MM.1S (cell line): Measurements from ENCODE around the gene POC1B.

Experiments used
- DNase-seq: peaks from one replicate; pipeline ENCODE4 v3.0.0-alpha.2; 2015
- H2AFZ ChIP-seq: fragments of 300-600 bp; sonication (generic); 2 replicates; pipeline ENCODE4 v1.6.0; 2016; ENCODE audit warnings: antibody characterized with exemption, low read length
- H3F3A ChIP-seq: fragments of 300-600 bp; sonication (generic); 2 replicates; pipeline ENCODE4 v1.6.1; 2016; ENCODE audit warnings: mild to moderate bottlenecking, antibody characterized with exemption, low read length, moderate library complexity, mixed read lengths; ENCODE audit not compliant: insufficient read depth
- H3K27ac ChIP-seq: fragments of 300-600 bp; sonication (generic); 2 replicates; pipeline ENCODE4 v1.5.1; 2016; ENCODE audit warnings: mild to moderate bottlenecking, low read length
- H3K27me3 ChIP-seq: fragments of 300-600 bp; sonication (generic); replicated peaks from 2 replicates; pipeline ENCODE4 v1.6.0; 2016; ENCODE audit warnings: low read length; ENCODE audit not compliant: insufficient read depth
- H3K36me3 ChIP-seq: fragments of 300-600 bp; sonication (generic); replicated peaks from 2 replicates; pipeline ENCODE4 v1.6.1; 2016; ENCODE audit warnings: mild to moderate bottlenecking, low read length, mixed read lengths; ENCODE audit not compliant: insufficient read depth
- H3K4me1 ChIP-seq: fragments of 300-600 bp; sonication (generic); 2 replicates; pipeline ENCODE4 v1.6.1; 2016; ENCODE audit warnings: low read length, mixed read lengths
- H3K4me2 ChIP-seq: fragments of 300-600 bp; sonication (generic); 2 replicates; pipeline ENCODE4 v1.6.0; 2016; ENCODE audit warnings: low read depth, low read length
- H3K4me3 ChIP-seq: fragments of 300-600 bp; sonication (generic); 2 replicates; pipeline ENCODE4 v1.5.1; 2016; ENCODE audit warnings: low read length, mixed read lengths
- H3K79me2 ChIP-seq: fragments of 300-600 bp; sonication (generic); 2 replicates; pipeline ENCODE4 v1.6.1; 2016; ENCODE audit warnings: mixed run types, low read length, mixed read lengths
- H3K9ac ChIP-seq: fragments of 300-600 bp; sonication (generic); 2 replicates; pipeline ENCODE4 v1.6.1; 2016; ENCODE audit warnings: low read length, mixed read lengths
- H3K9me2 ChIP-seq: fragments of 300-600 bp; sonication (generic); replicated peaks from 2 replicates; pipeline ENCODE4 v1.6.1; 2016; ENCODE audit warnings: mild to moderate bottlenecking, low read length, mixed read lengths; ENCODE audit not compliant: insufficient read depth
- H3K9me3 ChIP-seq: fragments of 300-600 bp; sonication (generic); replicated peaks from 2 replicates; pipeline ENCODE4 v1.6.1; 2016; ENCODE audit warnings: mild to moderate bottlenecking, low read length, mixed read lengths; ENCODE audit not compliant: insufficient read depth
- H4K20me1 ChIP-seq: fragments of 300-600 bp; sonication (generic); 2 replicates; pipeline ENCODE4 v1.6.1; 2016; ENCODE audit warnings: mild to moderate bottlenecking, low read length, moderate library complexity, mixed read lengths; ENCODE audit not compliant: insufficient read depth
- CTCF ChIP-seq: fragments of 300-600 bp; sonication (generic); IDR thresholded peaks from 2 replicates; pipeline ENCODE4 v1.5.1; 2016; ENCODE audit warnings: antibody characterized with exemption, low read length, mixed read lengths
- EZH2 ChIP-seq: fragments of 300-600 bp; sonication (generic); optimal IDR thresholded peaks from 2 replicates; pipeline ENCODE3; 2017; ENCODE audit warnings: low read depth, mild to moderate bottlenecking, antibody characterized with exemption, low read length, mixed read lengths
- EZH2phosphoT487 ChIP-seq: fragments of 300-600 bp; sonication (generic); IDR thresholded peaks from 2 replicates; pipeline ENCODE4 v1.6.1; 2018; ENCODE audit warnings: antibody characterized with exemption, low read length

POC1B gene

DNA sequence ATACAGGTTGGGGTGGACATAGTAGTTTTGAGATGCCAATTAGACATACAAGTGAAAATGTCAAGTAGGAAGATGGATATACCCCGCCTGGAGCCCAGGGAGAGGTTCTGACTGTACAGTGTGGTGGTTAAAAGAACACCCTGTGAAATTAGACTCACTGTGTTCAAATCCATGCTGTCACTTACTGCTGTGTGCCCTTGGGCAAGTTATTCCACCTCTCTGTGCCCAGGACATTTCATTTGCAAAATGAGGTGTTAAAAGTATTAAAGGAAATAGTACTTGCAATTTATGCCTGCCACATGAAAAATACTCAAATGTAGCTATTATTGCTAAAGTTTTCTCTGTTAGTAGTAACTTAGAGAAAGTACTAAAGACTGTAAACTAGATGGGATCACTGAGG lies 19.8 kb downstream of the POC1B start:
- no peak overlapping the region for H3K4me3 ChIP-seq
- no peak overlapping the region for H2AFZ ChIP-seq
- H3K9me3 ChIP-seq, result no peaks in the 10 kb centered on the region
- H3K79me2 ChIP-seq, result peaks cover 10% of the 10 kb centered on the region
- no peaks in the 10 kb centered on the region for H3K4me1 ChIP-seq
- H3K27me3 ChIP-seq, result no peaks in the 10 kb centered on the region
- H3K36me3 ChIP-seq, result no peaks in the 10 kb centered on the region
- no peak overlapping the region for H3K4me2 ChIP-seq
- no peak for DNase-seq
- H3K27ac ChIP-seq, result no peak overlapping the region
- TF ChIP-seq EZH2phosphoT487, result no peak
- TF ChIP-seq EZH2, result no peak
- TF ChIP-seq CTCF, result no peak
- H3K9ac ChIP-seq, result no peak overlapping the region
- H3K9me2 ChIP-seq, result no peaks in the 10 kb centered on the region
- no peaks in the 10 kb centered on the region for H3F3A ChIP-seq
- H4K20me1 ChIP-seq, result no peaks in the 10 kb centered on the region

GRCh38 chr12:89504560-89505346 lies 21.1 kb downstream of the POC1B start:
- H2AFZ ChIP-seq, result no peak overlapping the region
- H3K36me3 ChIP-seq, result no peaks in the 10 kb centered on the region
- H3K4me3 ChIP-seq, result no peak overlapping the region
- peaks cover 15% of the 10 kb centered on the region for H3K79me2 ChIP-seq
- H3K27ac ChIP-seq, result no peak overlapping the region
- no peak for TF ChIP-seq EZH2
- TF ChIP-seq EZH2phosphoT487, result no peak
- no peak for TF ChIP-seq CTCF
- H3K4me2 ChIP-seq, result no peak overlapping the region
- H3K4me1 ChIP-seq, result no peaks in the 10 kb centered on the region
- H3K9ac ChIP-seq, result no peak overlapping the region
- no peak for DNase-seq
- H3K9me2 ChIP-seq, result no peaks in the 10 kb centered on the region
- no peaks in the 10 kb centered on the region for H3F3A ChIP-seq
- no peaks in the 10 kb centered on the region for H3K27me3 ChIP-seq
- H4K20me1 ChIP-seq, result no peaks in the 10 kb centered on the region
- H3K9me3 ChIP-seq, result no peaks in the 10 kb centered on the region

GRCh38 chr12:89501793-89502192 lies 24.1 kb downstream of the POC1B start:
- Histone ChIP-seq H3K4me2 (no peak overlapping the region), H3K9me3 (no peaks in the 10 kb centered on the region), H2AFZ (no peak overlapping the region), H3K4me3 (no peak overlapping the region), H3K27ac (no peak overlapping the region), H4K20me1 (no peaks in the 10 kb centered on the region), H3F3A (no peaks in the 10 kb centered on the region), H3K79me2 (peaks cover 22% of the 10 kb centered on the region), H3K27me3 (no peaks in the 10 kb centered on the region), H3K4me1 (no peaks in the 10 kb centered on the region), H3K9ac (no peak overlapping the region), H3K36me3 (no peaks in the 10 kb centered on the region), H3K9me2 (no peaks in the 10 kb centered on the region)
- TF ChIP-seq EZH2phosphoT487 (no peak), EZH2 (no peak), CTCF (no peak)
- no peak for DNase-seq
